Retina (tissue), 1 donor: ENCODE results near the gene HOATZ.

Experiments used
- DNase-seq: peaks from one replicate; pipeline ENCODE4 v3.0.0-alpha.2; 2016

Gene HOATZ

GRCh38 chr11:111523343-111523742 lies 8.8 kb downstream of the HOATZ start:
- DNase-seq: no peak

GRCh38 chr11:111524056-111524455 lies 9.5 kb downstream of the HOATZ start:
- DNase-seq: no peak

- no peak for DNase-seq
Observed at GRCh38 chr11:111525456-111525855, 10.9 kb downstream of the HOATZ start.

- DNase-seq: no peak
Observed at GRCh38 chr11:111526501-111526900, 11.9 kb downstream of the HOATZ start.

- no peak for DNase-seq
Observed at GRCh38 chr11:111527279-111527678, 12.7 kb downstream of the HOATZ start.

- no peak for DNase-seq
Observed at GRCh38 chr11:111528557-111528956, 14.0 kb downstream of the HOATZ start.

- no peak for DNase-seq
Observed at GRCh38 chr11:111530091-111530490, 15.5 kb downstream of the HOATZ start.

GRCh38 chr11:111531136-111531535 lies 16.6 kb downstream of the HOATZ start:
- no peak for DNase-seq

GRCh38 chr11:111531687-111532364 lies 17.2 kb downstream of the HOATZ start:
- DNase-seq: no peak

- no peak for DNase-seq
Observed at GRCh38 chr11:111532365-111532709, 17.8 kb downstream of the HOATZ start.

GRCh38 chr11:111535281-111535680 lies 20.7 kb downstream of the HOATZ start:
- DNase-seq: no peak

- DNase-seq: no peak
Observed at GRCh38 chr11:111537336-111537860, 22.8 kb downstream of the HOATZ start.

GRCh38 chr11:111538407-111539114 lies 24.0 kb downstream of the HOATZ start:
- DNase-seq: no peak

GRCh38 chr11:111539426-111540113 lies 25.0 kb downstream of the HOATZ start:
- peak; percentile 19 for DNase-seq

GRCh38 chr11:111540114-111540936 lies 25.7 kb downstream of the HOATZ start, which contains the start of gene LAYN:
Gene LAYN, plus strand, starts transcription at chr11:111540720. Its CDS starts 124 bp downstream, at chr11:111540844.
- peak; percentile 79 for DNase-seq

- no peak for DNase-seq
Observed at GRCh38 chr11:111540937-111541253, 26.3 kb downstream of the HOATZ start.

GRCh38 chr11:111541254-111542061 lies 26.9 kb downstream of the HOATZ start:
- DNase-seq: peak; percentile 71

- no peak for DNase-seq
Observed at GRCh38 chr11:111542606-111543275, 28.2 kb downstream of the HOATZ start.

- no peak for DNase-seq
Observed at GRCh38 chr11:111548525-111548924, 33.9 kb downstream of the HOATZ start.

- no peak for DNase-seq
Observed at GRCh38 chr11:111549196-111549868, 34.8 kb downstream of the HOATZ start.

- DNase-seq: no peak
Observed at GRCh38 chr11:111549869-111550203, 35.3 kb downstream of the HOATZ start.
